ENCODE results near the gene PNPT1. TPM values are rescaled to one million over a fixed set of nuclear protein-coding genes. Genes with fewer than 3 reads are reported as not detected.
"Not testable (repeated sequence)": the region's sequence is repeated elsewhere in the genome, so short reads cannot be mapped to it uniquely, and the experiment has no call there.

Gene PNPT1
- total RNA-seq, 1 donor from 2014 or later, result 26.8 TPM

DNA sequence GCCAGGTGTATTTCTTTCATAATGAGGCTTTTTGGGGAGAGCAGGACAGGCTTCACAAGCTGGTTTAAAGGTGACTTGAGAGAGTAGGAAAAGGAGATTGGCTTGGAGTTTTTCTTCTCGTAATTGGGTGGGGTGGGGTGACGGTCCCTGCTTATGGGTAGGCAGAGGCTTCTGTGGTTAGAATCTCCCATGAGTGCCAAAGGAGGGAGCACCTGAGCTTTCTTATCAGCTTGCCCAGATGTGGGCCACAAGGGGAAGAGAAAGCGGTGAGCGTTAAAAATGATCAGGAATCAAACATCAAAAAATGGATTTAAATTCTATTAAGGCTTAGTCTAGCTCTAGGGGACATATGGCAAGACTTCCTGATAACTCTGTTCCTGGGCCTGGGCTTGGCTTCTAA, 9.7 kb upstream of the PNPT1 start:
- Histone ChIP-seq H3K4me3 (no peak overlapping the region), H3K27me3 (no peaks in the 10 kb centered on the region), H3K9me3 (no peaks in the 10 kb centered on the region), H3K27ac (no peak overlapping the region), H3K36me3 (no peaks in the 10 kb centered on the region), H3K4me1 (no peaks in the 10 kb centered on the region)
- intact Hi-C loops (cut with DNase I), result no loop called here
- ATAC-seq (no peak), DNase-seq (no peak)
- no peak for TF ChIP-seq CTCF (IDR thresholded peaks at IDR 0.05)

- H3K27me3 ChIP-seq; DNase-seq; H3K27ac ChIP-seq; H3K9me3 ChIP-seq; intact Hi-C loops (cut with DNase I); H3K4me1 ChIP-seq; H3K36me3 ChIP-seq; ATAC-seq: not testable (repeated sequence)
- peak overlapping the region; percentile 92 for H3K4me3 ChIP-seq
Observed at GRCh38 chr2:55692740-55693139, 904 bp downstream of the PNPT1 start.

- Histone ChIP-seq H3K4me1 (no peaks in the 10 kb centered on the region), H3K27ac (no peak overlapping the region), H3K9me3 (no peaks in the 10 kb centered on the region), H3K27me3 (no peaks in the 10 kb centered on the region), H3K36me3 (peaks cover 66% of the 10 kb centered on the region), H3K4me3 (no peak overlapping the region)
- no peak for TF ChIP-seq CTCF (IDR thresholded peaks at IDR 0.05)
- DNase-seq (no peak), ATAC-seq (no peak)
- intact Hi-C loops (cut with DNase I), result no loop called here
Observed at GRCh38 chr2:55672630-55673029, 21.0 kb downstream of the PNPT1 start.

DNA sequence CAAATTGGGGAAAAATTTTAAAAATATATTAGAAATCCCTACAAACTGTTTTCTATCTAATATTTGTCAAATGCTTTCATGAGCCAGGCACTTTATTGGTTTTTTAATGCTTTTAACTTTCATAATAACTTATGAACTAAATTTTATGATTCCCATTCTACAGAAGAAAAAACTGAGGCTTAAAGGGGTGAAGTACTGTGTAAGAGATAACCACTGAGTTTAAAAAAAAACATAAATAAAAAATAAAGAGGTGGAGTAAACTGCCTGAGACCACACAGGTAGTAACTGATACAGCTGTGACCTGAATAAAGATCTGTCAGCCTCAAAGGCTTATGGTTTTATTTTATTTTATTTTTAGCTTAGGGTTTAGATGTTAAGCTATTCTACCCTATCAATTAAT, 24.7 kb downstream of the PNPT1 start:
- H3K27me3 ChIP-seq, result no peaks in the 10 kb centered on the region
- DNase-seq (no peak), ATAC-seq (no peak)
- no peak for TF ChIP-seq CTCF (IDR thresholded peaks at IDR 0.05)
- no peak overlapping the region for H3K27ac ChIP-seq
- intact Hi-C loops (cut with DNase I), result no loop called here
- peaks cover 83% of the 10 kb centered on the region for H3K36me3 ChIP-seq
- H3K9me3 ChIP-seq, result no peaks in the 10 kb centered on the region
- H3K4me1 ChIP-seq, result no peaks in the 10 kb centered on the region
- no peak overlapping the region for H3K4me3 ChIP-seq

- ATAC-seq, result no peak
- peaks cover 66% of the 10 kb centered on the region for H3K36me3 ChIP-seq
Observed at GRCh38 chr2:55653255-55653654, 40.4 kb downstream of the PNPT1 start.

GRCh38 chr2:55649211-55649610, 44.4 kb downstream of the PNPT1 start:
- Histone ChIP-seq H3K36me3 (peaks cover 65% of the 10 kb centered on the region), H3K4me1 (no peaks in the 10 kb centered on the region), H3K27ac (no peak overlapping the region), H3K4me3 (no peak overlapping the region), H3K27me3 (no peaks in the 10 kb centered on the region), H3K9me3 (no peaks in the 10 kb centered on the region)
- DNase-seq, result no peak
- TF ChIP-seq CTCF (IDR thresholded peaks at IDR 0.05), result no peak
- intact Hi-C loops (cut with DNase I), result no loop called here
- ATAC-seq, result no peak

More at GRCh38 chr2:55653255-55653654, 40.4 kb downstream of the PNPT1 start:
- Histone ChIP-seq H3K4me3 (no peak overlapping the region), H3K4me1 (no peaks in the 10 kb centered on the region), H3K9me3 (no peaks in the 10 kb centered on the region), H3K27me3 (no peaks in the 10 kb centered on the region), H3K27ac (no peak overlapping the region)
- TF ChIP-seq CTCF (IDR thresholded peaks at IDR 0.05), result no peak
- intact Hi-C loops (cut with DNase I), result no loop called here
- no peak for DNase-seq
